ENCODE data around the gene TCEA3.

DNA sequence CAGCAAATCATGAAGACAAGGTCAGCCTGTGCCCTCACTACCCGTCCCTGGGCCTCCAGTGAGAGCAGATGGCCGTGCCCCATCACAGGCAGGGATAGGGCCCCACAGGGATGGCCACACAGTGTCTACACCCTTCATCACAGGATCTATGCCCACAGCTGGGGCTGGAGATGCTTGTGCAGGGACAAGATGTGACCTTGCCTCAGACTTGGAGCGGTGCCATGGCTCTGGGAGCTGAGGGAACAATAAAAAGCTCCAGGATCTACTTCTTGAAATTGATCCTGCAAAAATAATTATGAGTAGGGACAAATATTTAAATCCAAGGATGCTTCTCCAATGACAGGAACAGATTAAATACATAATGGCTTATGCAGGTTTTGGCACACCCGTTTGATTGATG, 25.4 kb upstream of the TCEA3 start:
- no peak for TF ChIP-seq POLR2AphosphoS5 (IDR thresholded peaks at IDR 0.05; ENCODE audit: low read length)
- no peak for TF ChIP-seq SMC3 (IDR thresholded peaks at IDR 0.05; ENCODE audit: borderline replicate concordance, low read length)
